Measurements from ENCODE around the gene FAU.

Gene FAU

GRCh38 chr11:65078786-65079342 lies 43.1 kb downstream of the FAU start:
- DNase-seq (ENCODE audit: low spot score): no peak
- in situ Hi-C loops (cut with MboI; ENCODE audit: low pct_unique_long_range_greater_than_20kb, low sequenced_read_pairs, unreplicated experiment): no loop called here
- no peak for TF ChIP-seq CTCF (IDR thresholded peaks at IDR 0.05; ENCODE audit: extremely low read depth, insufficient read depth, missing control alignments)

GRCh38 chr11:65078151-65078550 lies 43.8 kb downstream of the FAU start:
- in situ Hi-C loops (cut with MboI; ENCODE audit: low pct_unique_long_range_greater_than_20kb, low sequenced_read_pairs, unreplicated experiment): no loop called here
- DNase-seq (ENCODE audit: low spot score): peak; percentile 68
- TF ChIP-seq CTCF (IDR thresholded peaks at IDR 0.05; ENCODE audit: extremely low read depth, insufficient read depth, missing control alignments): peak; percentile 84

GRCh38 chr11:65077451-65077850 lies 44.5 kb downstream of the FAU start:
- TF ChIP-seq CTCF (IDR thresholded peaks at IDR 0.05; ENCODE audit: extremely low read depth, insufficient read depth, missing control alignments): no peak
- in situ Hi-C loops (cut with MboI; ENCODE audit: low pct_unique_long_range_greater_than_20kb, low sequenced_read_pairs, unreplicated experiment): no loop called here
- no peak for DNase-seq (ENCODE audit: low spot score)

GRCh38 chr11:65072631-65072966 lies 49.3 kb downstream of the FAU start:
- no peak for DNase-seq (ENCODE audit: low spot score)
- in situ Hi-C loops (cut with MboI; ENCODE audit: low pct_unique_long_range_greater_than_20kb, low sequenced_read_pairs, unreplicated experiment): no loop called here
- no peak for TF ChIP-seq CTCF (IDR thresholded peaks at IDR 0.05; ENCODE audit: extremely low read depth, insufficient read depth, missing control alignments)

- in situ Hi-C loops (cut with MboI; ENCODE audit: low pct_unique_long_range_greater_than_20kb, low sequenced_read_pairs, unreplicated experiment): no loop called here
- no peak for TF ChIP-seq CTCF (IDR thresholded peaks at IDR 0.05; ENCODE audit: extremely low read depth, insufficient read depth, missing control alignments)
- peak; percentile 63 for DNase-seq (ENCODE audit: low spot score)
These were observed 49.9 kb downstream of the FAU start for GRCh38 chr11:65071907-65072630.
